GM19351 (cell line): ENCODE results near the gene MACF1.
A peak's percentile ranks its signal among the peaks of the same experiment; 100 is the strongest.

Experiments used
- ATAC-seq: cut with Tn5 transposase; IDR thresholded peaks from one replicate; pipeline ENCODE4 v1.9.1; 2021; ENCODE audit warnings: mild to moderate bottlenecking, moderate library complexity; ENCODE audit not compliant: unreplicated experiment

The MACF1 gene

GRCh38 chr1:39255222-39255621, 50.7 kb downstream of the MACF1 start:
- no peak for ATAC-seq

- ATAC-seq, result no peak
Measured at GRCh38 chr1:39258146-39258924, 53.8 kb downstream of the MACF1 start.

GRCh38 chr1:39258925-39259244, 54.4 kb downstream of the MACF1 start:
- no peak for ATAC-seq

DNA sequence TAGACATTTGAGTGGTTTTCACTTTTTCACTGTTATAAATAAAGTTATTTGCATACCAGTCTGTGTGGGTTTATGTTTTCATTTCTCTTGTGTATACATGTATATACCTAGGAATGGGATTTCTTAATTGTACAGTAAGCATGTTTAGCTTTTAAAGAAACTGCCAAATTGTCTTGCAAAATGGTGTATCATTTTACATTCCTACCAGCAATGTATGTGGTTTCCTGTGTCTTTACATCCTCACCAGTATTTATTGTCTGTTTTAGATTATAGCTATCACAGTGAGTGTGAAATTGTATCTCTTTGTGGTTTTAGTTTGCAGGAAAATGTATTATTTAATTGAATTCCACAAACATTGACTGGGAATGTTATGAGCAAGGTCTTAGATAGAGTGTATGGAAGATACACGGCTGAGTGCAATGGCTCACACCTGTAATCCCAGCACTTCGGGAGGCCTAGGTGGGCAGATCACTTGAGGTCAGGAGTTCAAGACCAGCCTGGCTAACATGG, 57.3 kb downstream of the MACF1 start:
- no peak for ATAC-seq

- ATAC-seq, result no peak
Measured at GRCh38 chr1:39262802-39263201, 58.3 kb downstream of the MACF1 start.

DNA sequence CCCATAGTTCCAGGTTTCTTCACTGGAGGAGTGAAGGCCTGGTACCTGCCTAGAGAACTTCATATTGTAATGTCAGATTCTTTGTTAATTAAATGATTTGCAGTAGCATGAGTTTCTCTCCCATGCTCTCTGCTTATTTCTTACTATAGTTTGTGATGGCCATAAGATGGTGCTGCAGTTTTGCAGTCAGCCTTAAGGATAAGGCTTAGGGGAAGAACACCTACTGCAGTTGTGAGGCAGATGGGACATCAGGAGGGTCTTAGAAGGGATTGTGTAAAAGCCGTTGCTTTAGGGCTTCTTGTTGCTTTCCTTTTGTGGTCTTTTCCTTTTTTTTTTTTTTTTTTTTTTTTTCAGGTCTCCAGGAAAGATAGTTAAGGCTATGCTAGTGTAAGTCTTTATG, 61.8 kb downstream of the MACF1 start:
- ATAC-seq, result no peak

DNA sequence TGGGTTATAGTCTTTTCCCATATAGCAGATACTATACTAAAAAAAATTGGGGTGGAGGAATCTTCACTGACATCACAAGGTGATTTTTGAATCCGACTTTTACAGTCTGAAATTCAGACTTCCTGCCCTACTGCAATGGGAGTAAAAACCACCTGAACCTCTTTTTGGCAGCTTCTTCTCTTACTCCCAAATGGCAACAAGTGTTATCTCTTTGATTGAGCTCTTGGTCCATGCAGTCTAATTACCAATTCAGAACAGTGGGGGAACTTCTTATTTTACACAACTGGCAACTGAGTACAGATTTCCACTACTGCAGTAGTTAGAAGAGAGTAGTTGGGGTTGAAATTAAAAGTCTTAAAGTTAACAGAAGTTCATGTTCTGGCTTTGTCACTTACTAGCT, 62.3 kb downstream of the MACF1 start:
- no peak for ATAC-seq

DNA sequence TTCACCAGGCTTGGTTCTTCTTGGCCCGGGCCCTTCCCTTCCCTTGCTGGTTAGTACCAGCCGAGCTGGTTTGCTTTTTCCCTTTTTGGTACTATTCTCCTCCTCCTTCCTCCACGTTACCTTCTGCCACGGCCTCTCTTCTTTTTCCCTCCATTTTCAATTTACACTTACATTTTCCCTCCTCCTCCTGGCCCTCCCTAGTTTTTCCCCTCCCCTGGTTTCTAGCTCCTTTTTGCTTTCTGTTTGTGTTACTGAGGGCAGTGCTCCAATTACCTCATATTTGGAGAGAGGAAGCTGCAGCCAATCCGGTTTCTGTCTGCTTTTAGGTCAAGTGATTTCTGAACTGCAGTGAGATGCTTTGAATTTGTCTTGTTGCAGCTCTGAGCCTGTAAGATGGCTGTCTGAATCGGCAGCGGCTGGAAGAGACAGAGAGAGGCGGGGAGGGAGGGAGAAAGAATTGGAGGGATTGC, 63.7 kb downstream of the MACF1 start:
- ATAC-seq, result no peak

GRCh38 chr1:39268906-39269305, 64.4 kb downstream of the MACF1 start:
- no peak for ATAC-seq

DNA sequence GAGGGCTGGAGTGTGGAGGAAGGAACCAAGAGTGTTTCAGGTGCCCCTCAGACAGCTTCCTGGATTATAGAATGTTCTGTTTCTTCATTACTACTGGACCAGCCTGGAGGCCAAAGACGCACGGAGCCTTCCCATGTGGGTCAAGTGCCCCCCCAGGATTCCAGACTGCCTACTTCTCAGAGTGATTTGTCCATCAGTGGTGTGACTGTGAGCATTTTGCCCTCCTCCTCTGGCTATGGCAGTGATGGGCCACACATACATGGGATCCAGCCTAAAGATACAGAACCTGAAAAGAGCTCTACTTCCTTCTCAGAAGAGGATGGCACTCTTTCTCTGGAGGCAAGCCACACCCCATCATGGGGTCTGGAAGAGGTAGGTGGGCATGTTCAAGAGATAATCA, 64.9 kb downstream of the MACF1 start:
- ATAC-seq, result peak; percentile 23

- peak; percentile 84 for ATAC-seq
Measured at GRCh38 chr1:39269791-39270342, 65.4 kb downstream of the MACF1 start.

- no peak for ATAC-seq
Measured at GRCh38 chr1:39270368-39270767, 65.9 kb downstream of the MACF1 start.

DNA sequence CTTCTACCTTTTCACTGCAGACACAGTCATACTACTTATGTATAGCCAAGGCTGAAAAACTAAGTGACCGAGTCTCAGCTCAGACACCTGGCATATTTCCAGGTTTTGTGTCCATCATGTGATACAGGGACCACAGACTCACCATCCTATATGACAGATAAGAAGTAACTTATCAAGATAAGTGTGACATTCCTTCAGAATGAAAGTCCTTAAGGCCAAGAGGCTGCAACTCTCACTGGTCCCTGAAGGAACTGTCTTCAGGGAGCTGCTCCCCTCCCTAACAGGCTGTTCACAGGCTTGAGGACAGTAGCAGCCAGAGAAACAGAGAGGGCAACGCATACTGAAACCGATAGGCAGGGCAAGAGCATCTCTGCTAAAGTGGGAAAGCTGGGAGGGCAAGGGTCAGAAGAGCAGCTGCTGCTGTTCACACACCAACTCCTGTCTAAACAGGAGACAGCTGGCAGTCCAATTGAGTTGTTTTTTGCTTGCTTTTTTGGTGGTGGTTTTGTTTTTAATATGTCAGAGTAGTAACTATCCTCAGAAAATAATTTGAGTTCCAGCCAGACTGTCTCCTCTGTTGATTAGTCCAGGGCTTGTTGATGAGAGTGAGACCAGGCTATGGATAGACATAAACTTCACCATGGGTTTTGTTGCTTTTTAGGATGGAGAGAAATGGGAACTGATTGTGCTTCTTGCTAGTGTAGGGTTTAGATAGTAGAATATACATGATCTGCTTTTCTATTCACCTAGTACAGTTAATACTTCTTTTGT, 67.7 kb downstream of the MACF1 start:
- no peak for ATAC-seq

GRCh38 chr1:39272798-39273469, 68.4 kb downstream of the MACF1 start:
- ATAC-seq, result no peak

GRCh38 chr1:39275836-39276507, 71.5 kb downstream of the MACF1 start:
- ATAC-seq, result no peak

DNA sequence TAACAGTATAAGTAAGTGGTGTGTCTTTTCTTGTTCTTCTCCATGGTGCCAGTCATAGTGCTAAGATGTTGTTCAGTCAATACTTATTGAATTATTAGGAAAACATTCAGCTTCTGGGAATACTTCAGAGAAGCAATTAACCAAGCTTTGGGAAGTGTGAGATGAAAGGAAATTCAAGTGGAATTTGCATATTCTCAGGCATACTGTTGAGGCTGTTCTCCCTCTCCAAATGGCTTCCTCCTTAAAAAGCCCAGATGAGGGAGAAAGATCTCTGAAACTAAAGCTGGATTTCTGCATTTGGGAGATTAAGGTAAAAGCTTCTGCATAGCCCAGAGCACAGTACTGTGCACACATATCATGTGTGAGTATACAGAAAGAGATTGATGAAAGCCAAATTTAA, 73.4 kb downstream of the MACF1 start:
- ATAC-seq, result no peak

GRCh38 chr1:39282537-39283216, 78.2 kb downstream of the MACF1 start:
- ATAC-seq, result no peak

DNA sequence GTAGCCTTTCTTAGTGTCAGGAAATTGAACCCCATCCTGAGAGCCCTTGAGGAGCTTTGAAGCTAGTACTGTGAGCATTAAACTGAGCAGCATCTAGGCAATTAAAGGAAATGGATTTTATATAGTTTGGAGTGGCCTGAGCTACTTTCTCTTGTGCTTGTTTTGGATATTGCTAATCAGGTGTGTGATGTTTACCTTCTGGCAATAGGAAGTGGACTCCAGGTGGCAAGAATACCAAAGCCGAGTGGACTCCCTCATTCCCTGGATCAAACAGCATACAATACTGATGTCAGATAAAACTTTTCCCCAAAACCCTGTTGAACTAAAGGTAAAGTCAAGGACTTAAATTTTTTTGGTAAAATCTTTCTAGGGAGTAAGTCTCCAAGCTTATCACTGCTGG, 79.4 kb downstream of the MACF1 start:
- no peak for ATAC-seq

GRCh38 chr1:39287541-39287940, 83.0 kb downstream of the MACF1 start:
- ATAC-seq, result no peak
